Coronary artery (tissue), 2 donors: ENCODE measurements around the gene ADGRD1.

Source experiments
- DNase-seq: peaks from one replicate; pipeline ENCODE4 v3.0.0-alpha.2; 2017; ENCODE audit warnings: low spot score
- H3K27ac ChIP-seq, 2 donors: fragments of 200-600 bp; sonication (generic); one replicate each; pipeline ENCODE4 v1.5.1; 2016 to 2019
- H3K4me3 ChIP-seq: fragments of 200-600 bp; sonication (generic); 2 replicates; pipeline ENCODE4 v1.5.1; 2016; ENCODE audit warnings: mild to moderate bottlenecking, moderate library complexity
- CTCF ChIP-seq: fragments of 200-600 bp; sonication (generic); IDR thresholded peaks from one replicate; pipeline ENCODE4 v1.5.1; 2019; ENCODE audit warnings: antibody characterized with exemption

Gene ADGRD1

GRCh38 chr12:131024721-131025120 lies 71.0 kb downstream of the ADGRD1 start:
- no peak for TF ChIP-seq CTCF
- DNase-seq = no peak
- H3K4me3 ChIP-seq = no peak overlapping the region
- no peak overlapping the region for H3K27ac ChIP-seq

GRCh38 chr12:131025234-131025633 lies 71.5 kb downstream of the ADGRD1 start:
- no peak overlapping the region for H3K27ac ChIP-seq
- no peak for DNase-seq
- no peak for TF ChIP-seq CTCF
- H3K4me3 ChIP-seq = no peak overlapping the region

GRCh38 chr12:131025939-131026702 lies 72.4 kb downstream of the ADGRD1 start:
- DNase-seq = no peak
- H3K4me3 ChIP-seq = no peak overlapping the region
- no peak for TF ChIP-seq CTCF
- no peak overlapping the region for H3K27ac ChIP-seq

- no peak overlapping the region for H3K4me3 ChIP-seq
- TF ChIP-seq CTCF = no peak
- H3K27ac ChIP-seq = no peak overlapping the region
- no peak for DNase-seq
Measured at GRCh38 chr12:131026754-131027153, 73.0 kb downstream of the ADGRD1 start.

- no peak for TF ChIP-seq CTCF
- Histone ChIP-seq H3K27ac (no peak overlapping the region), H3K4me3 (no peak overlapping the region)
- DNase-seq = no peak
Measured at GRCh38 chr12:131027264-131027663, 73.6 kb downstream of the ADGRD1 start.

GRCh38 chr12:131027876-131028586 lies 74.3 kb downstream of the ADGRD1 start:
- Histone ChIP-seq H3K4me3 (no peak overlapping the region), H3K27ac (no peak overlapping the region)
- no peak for TF ChIP-seq CTCF
- DNase-seq = no peak
